ENCODE results near the gene TLE2. TPM values are rescaled to one million over a fixed set of nuclear protein-coding genes. Genes with fewer than 3 reads are reported as not detected.
A peak's percentile ranks its signal among the peaks of the same experiment; 100 is the strongest.
"Not testable (repeated sequence)": the region's sequence is repeated elsewhere in the genome, so short reads cannot be mapped to it uniquely, and the experiment has no call there.

TLE2 gene
- total RNA-seq, 2 donors from 2014 or later, result 4.5 to 5.0 TPM

DNA sequence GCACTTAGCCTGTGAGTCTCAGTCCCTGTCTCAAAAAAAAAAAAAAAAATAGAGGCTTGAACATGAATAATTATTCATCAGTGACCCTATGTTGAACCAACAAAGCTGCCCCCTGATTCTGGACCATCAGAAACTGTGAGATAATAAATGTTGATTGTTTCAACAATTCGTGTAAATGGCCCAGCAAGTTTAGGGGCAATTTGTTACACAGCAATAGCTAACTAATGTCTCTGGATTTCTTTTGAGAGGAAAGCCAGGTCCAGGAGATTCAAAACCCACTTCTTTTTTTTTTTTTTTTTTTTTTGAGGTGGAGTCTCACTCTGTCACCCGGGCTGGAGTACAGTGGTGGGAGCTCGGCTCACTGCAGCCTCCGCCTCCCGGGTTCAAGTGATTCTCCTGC lies 64.2 kb downstream of the TLE2 start:
- no peak for ATAC-seq
- Mint-ChIP-seq H3K9me3 (no peaks in the 10 kb centered on the region), H3K27ac (no peak overlapping the region), H3K36me3 (no peaks in the 10 kb centered on the region)
- no peak for DNase-seq (ENCODE audit: low spot score in 2 of 2)

DNA sequence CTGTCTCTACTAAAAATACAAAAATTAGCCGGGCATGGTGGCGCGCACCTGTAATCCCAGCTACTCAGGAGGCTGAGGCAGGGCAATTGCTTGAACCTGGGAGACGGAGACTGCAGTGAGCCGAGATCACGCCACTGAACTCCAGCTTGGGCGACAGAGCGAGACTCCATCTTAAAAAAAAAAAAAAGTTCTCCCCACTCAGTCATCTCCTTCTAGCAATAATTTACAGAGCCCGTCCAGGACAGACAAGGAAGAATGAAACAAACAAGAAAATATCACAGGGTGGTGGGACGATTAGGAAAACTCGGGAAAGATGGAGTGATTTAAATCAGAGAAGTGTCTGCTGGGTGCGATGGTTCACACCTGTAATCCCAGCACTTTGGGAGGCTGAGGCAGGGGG lies 65.4 kb downstream of the TLE2 start:
- H3K9me3 Mint-ChIP-seq; ATAC-seq; DNase-seq (ENCODE audit: low spot score in 2 of 2); H3K36me3 Mint-ChIP-seq: not testable (repeated sequence)
- H3K27ac Mint-ChIP-seq, result peak overlapping the region in 1 of 2 donors; percentile 56

DNA sequence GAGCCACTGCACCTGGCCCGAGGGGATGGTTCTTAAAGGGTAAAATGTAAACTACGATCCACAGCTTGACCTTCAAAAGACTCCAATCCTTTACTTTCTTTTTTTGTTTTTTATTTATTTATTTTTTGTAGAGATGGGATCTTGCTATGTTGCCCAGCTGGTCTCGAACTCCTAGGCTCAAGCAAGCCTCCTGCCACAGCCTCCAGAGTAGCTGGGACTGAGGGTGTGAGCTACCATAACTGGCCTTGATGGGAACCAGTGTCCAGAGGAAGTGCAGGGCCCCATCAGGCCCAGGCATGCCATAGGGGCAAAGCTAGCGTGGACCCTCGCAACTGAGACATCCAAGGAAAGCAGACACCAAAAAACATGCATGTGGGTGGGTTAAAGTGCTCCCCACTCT lies 66.0 kb downstream of the TLE2 start:
- no peak for DNase-seq (ENCODE audit: low spot score in 2 of 2)
- no peak for ATAC-seq
- Mint-ChIP-seq H3K27ac (peak overlapping the region in 1 of 2 donors; percentile 56), H3K9me3 (no peaks in the 10 kb centered on the region), H3K36me3 (no peaks in the 10 kb centered on the region)

DNA sequence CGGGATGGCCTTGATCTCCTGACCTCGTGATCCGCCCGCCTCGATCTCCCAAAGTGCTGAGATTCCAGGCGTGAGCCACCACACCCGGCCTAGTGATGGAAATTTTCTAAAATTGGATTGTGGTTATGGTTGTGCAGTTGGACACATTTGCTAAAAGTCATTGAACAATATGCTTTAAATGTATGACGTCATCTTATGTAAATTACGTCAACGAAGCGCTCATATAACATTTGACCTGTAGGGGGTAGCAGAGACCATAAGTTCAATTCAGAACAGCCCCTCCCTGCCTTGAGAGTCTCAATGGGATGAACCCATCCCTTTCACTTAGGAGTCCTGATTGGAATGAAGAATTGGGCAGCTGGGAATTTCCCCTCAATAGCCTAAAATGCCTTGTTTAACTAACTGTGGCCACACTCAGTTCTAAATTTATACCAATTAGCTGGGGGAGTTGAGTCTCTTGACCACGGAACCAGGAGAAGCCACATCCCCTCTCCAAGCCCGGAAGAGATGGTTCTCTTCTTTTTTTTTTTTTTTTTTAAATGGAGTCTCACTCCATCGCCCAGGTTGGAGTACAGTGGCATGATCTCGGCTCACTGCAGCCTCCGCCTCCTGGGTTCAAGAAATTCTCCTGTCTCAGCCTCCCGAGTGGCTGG lies 66.9 kb downstream of the TLE2 start:
- Mint-ChIP-seq H3K9me3 (no peaks in the 10 kb centered on the region), H3K27ac (no peak overlapping the region), H3K36me3 (no peaks in the 10 kb centered on the region)
- DNase-seq (ENCODE audit: low spot score in 2 of 2) (peak in 1 of 2 donors; percentile 71), ATAC-seq (peak; percentile 80 to 95)

DNA sequence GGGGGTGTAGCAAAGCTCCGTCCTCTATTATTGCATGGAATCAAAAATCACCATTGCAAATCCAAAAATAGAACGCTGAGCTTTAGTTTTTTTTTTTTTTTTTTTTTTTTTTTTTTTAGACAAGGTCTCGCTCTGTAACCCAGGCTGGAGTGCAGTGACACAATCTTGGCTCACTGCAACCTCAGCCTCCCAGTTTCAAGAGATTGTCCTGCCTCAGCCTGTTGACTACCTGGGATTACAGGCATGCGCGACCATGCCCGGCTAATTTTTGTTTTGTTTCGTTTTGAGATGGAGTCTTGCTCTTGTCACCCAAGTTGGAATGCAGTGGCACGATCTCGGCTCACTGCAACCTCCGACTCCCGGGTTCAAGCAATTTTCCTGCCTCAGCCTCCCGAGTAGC lies 69.0 kb downstream of the TLE2 start:
- H3K9me3 Mint-ChIP-seq, result no peaks in the 10 kb centered on the region
- ATAC-seq, result no peak

DNA sequence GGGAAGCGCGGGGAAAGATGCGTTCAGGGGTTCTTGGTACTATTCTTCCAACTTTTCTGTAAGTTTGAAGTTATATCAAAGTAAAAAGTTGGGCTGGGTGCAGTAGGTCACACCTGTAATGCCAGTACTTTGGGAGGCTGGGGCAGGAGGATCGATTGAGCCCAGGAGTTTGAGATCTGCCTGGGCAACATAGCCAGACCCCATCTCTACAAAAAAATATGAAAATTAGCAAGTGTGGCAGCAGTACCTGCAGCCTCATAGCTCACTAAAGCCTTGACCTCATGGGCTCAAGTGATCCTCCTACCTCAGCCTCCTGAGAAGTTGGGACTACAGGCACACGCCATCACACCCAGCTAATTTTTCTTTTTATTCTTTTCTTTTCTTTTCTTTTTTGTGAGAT lies 71.9 kb downstream of the TLE2 start:
- H3K9me3 Mint-ChIP-seq, result no peaks in the 10 kb centered on the region

More for the DNA sequence above, 69.0 kb downstream of the TLE2 start:
- no peak for DNase-seq (ENCODE audit: low spot score in 2 of 2)
- no peak overlapping the region for H3K27ac Mint-ChIP-seq
- H3K36me3 Mint-ChIP-seq, result no peaks in the 10 kb centered on the region

DNA sequence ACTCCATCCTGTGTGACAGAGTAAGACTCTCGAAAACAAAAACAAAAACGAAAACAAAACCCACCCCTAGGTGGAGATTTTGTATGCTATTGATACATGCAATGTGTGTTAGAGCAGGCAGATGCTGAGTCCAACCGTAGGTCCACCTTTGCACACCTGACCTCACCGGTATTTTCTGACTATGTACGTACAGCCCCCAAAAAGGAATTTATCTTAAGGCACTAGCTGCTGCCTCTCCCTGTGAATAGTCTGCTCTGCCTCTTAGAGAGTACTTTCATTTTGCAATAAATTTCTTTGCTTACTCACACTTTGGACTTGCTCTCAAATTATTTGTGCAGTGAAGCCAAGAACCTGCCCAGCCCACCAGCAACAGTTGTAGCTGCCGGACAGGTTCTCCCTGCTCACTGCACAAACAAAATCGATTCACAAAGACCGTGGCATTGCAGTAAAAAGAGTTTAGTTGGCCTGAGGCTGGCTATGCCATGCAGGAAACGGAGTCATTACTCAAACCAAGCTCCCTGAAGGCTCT lies 76.1 kb downstream of the TLE2 start:
- Mint-ChIP-seq H3K27ac (peak overlapping the region in 1 of 2 donors; percentile 72), H3K9me3 (no peaks in the 10 kb centered on the region), H3K36me3 (peaks cover 6 to 12% of the 10 kb centered on the region in 2 donors)
- ATAC-seq (no peak), DNase-seq (ENCODE audit: low spot score in 2 of 2) (no peak)

More for the DNA sequence above, 71.9 kb downstream of the TLE2 start:
- H3K36me3 Mint-ChIP-seq, result no peaks in the 10 kb centered on the region
- no peak for DNase-seq (ENCODE audit: low spot score in 2 of 2)
- ATAC-seq, result no peak
- H3K27ac Mint-ChIP-seq, result no peak overlapping the region

DNA sequence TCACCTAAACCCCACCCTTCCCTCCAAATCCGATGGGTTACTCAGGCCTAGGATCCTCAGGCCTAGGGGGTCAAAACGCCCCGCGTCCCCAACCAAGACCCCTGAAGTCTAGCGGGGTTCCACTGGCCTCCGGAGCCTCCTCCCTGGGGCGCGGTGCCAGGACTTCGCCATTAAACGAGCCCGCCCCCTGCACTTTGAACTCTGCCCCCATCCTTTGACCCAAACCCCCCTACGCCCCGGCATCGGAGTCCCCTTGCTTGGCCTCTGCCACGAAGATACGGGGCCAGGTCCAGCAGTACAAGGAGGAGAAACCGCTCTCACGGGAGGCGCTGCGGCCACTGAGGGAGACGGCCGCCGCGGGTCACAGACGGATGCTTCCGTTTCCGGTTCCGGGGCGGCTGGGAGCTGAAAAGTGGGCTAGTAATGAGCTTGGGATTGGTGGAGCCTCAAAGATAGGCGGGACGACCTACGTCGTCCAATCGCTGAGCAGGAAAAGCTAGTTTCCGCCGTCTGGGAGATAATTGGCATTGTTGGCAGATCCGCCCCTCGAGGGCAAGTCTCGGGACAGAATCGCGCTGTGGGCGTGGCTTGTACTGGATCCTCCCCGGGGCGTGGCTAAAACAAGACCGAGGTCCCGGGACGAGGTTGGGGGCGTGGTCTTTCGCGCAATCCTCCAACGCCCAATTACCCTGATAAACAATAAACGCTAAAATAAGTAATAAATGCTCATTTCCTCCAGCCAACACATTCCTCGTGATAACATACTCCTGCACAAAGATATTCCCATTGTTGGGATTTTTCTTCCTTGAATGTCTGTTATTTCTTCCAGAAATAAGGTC lies 78.6 kb downstream of the TLE2 start:
- Mint-ChIP-seq H3K36me3 (peaks cover 6 to 12% of the 10 kb centered on the region in 2 donors), H3K27ac (peak overlapping the region; percentile 98), H3K9me3 (no peaks in the 10 kb centered on the region)
- DNase-seq (ENCODE audit: low spot score in 2 of 2) (peak; percentile 99 to 100), ATAC-seq (peak; percentile 98)

DNA sequence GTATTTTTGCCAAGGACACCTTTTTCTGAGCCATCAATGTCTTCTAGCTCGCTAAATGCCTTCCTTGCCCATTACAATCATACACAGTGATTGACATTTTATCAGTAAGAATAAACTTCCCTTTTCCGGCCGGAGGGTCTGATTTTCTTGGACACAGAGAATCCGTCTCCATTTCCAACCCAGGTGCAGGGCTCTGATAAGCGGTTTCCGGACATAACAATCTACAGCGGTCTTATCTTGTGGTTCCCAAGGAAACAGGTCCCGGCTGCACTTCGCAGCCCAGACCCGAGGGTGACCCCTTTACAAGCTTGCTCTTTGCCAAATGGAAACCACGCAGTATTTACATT lies 79.2 kb downstream of the TLE2 start:
- peak in 1 of 2 donors; percentile 1 for ATAC-seq
- Mint-ChIP-seq H3K9me3 (no peaks in the 10 kb centered on the region), H3K27ac (peak overlapping the region; percentile 98), H3K36me3 (peaks cover 6 to 12% of the 10 kb centered on the region in 2 donors)
- no peak for DNase-seq (ENCODE audit: low spot score in 2 of 2)

Other genes starting within 250 kb of the TLE2 start
- 10 to 100 TPM; 48.7 to 54.4 TPM for gene SGTA, start 246.0 kb downstream of the TLE2 start, total RNA-seq
- 100 to 1,000 TPM in 1 of 2 donors, 10 to 100 TPM in 1; 40.5 to 145 TPM for gene THOP1, start 243.8 kb downstream of the TLE2 start, total RNA-seq
- gene ZNF554, start 209.4 kb downstream of the TLE2 start, total RNA-seq, result 1 to 10 TPM in 1 of 2 donors, under 1 TPM in 1; 0.77 to 1.8 TPM
- gene ZNF555, start 187.8 kb downstream of the TLE2 start, total RNA-seq, result 1 to 10 TPM; 1.3 to 2.8 TPM
- gene ZNF556, start 161.9 kb downstream of the TLE2 start, total RNA-seq, result under 1 TPM in 1 of 2 donors, not detected in 1; 0.30 TPM
- 1 to 10 TPM; 3.9 to 5.2 TPM for gene ZNF57, start 128.4 kb downstream of the TLE2 start, total RNA-seq
- 10 to 100 TPM in 1 of 2 donors, 1 to 10 TPM in 1; 3.7 to 11.2 TPM for gene ZNF77, start 84.3 kb downstream of the TLE2 start, total RNA-seq
- gene TLE6, start 51.7 kb downstream of the TLE2 start, total RNA-seq, result 1 to 10 TPM; 3.3 to 8.2 TPM
- 100 to 1,000 TPM; 335 to 405 TPM for gene TLE5, start 33.2 kb upstream of the TLE2 start, total RNA-seq
- gene GNA11, start 65.1 kb upstream of the TLE2 start, total RNA-seq, result 10 to 100 TPM in 1 of 2 donors, 1 to 10 TPM in 1; 3.1 to 11.4 TPM
- 100 to 1,000 TPM in 1 of 2 donors, 1 to 10 TPM in 1; 3.0 to 105 TPM for gene GNA15, start 106.8 kb upstream of the TLE2 start, total RNA-seq
- gene S1PR4, start 149.5 kb upstream of the TLE2 start, total RNA-seq, result 10 to 100 TPM; 18.6 to 62.1 TPM
- 10 to 100 TPM; 41.7 to 63.3 TPM for gene NCLN, start 156.7 kb upstream of the TLE2 start, total RNA-seq
- gene CELF5, start 195.4 kb upstream of the TLE2 start, total RNA-seq, result under 1 TPM in 1 of 2 donors, not detected in 1; 0.66 TPM